Measurements from ENCODE around the gene SGCA. TPM values are rescaled to one million over a fixed set of nuclear protein-coding genes. Genes with fewer than 3 reads are reported as not detected.

SGCA gene
- total RNA-seq, 1 experiment from 2014 or later = not detected

- no peaks in the 10 kb centered on the region for H3K9me3 Mint-ChIP-seq (ENCODE audit: unreplicated experiment)
- H3K4me1 Mint-ChIP-seq (ENCODE audit: insufficient read depth, unreplicated experiment) = peaks cover 38% of the 10 kb centered on the region
- CTCF ChIA-PET = interaction anchor here (0.6 to 1.2 kb wide), 4 partner anchors 15 to 52 kb away, joined by 3 to 8 read pairs (median 4); no protein-coding TSS in a partner anchor
- H3K4me3 Mint-ChIP-seq (ENCODE audit: unreplicated experiment) = no peak overlapping the region
- TF ChIP-seq CTCF (IDR thresholded peaks at IDR 0.05; ENCODE audit: unreplicated experiment) = no peak
- peaks cover 24% of the 10 kb centered on the region for H3K36me3 Mint-ChIP-seq (ENCODE audit: insufficient read depth, unreplicated experiment)
- peak overlapping the region; percentile 89 for H3K27ac Mint-ChIP-seq (ENCODE audit: low read depth, unreplicated experiment)
- POLR2A ChIA-PET = no interaction called here
- no peak for DNase-seq (ENCODE audit: unreplicated experiment)
- intact Hi-C loops (cut with micrococcal nuclease) = no loop called here
- no TSS peak for BruUV-seq (replicated peaks)
- no peaks in the 10 kb centered on the region for H3K27me3 Mint-ChIP-seq (ENCODE audit: insufficient read depth, unreplicated experiment)
Observed at GRCh38 chr17:50146230-50146926, 19.4 kb upstream of the SGCA start.

GRCh38 chr17:50146927-50147665, 18.7 kb upstream of the SGCA start:
- Mint-ChIP-seq H3K4me1 (ENCODE audit: insufficient read depth, unreplicated experiment) (peaks cover 38% of the 10 kb centered on the region), H3K4me3 (ENCODE audit: unreplicated experiment) (peak overlapping the region; percentile 82), H3K36me3 (ENCODE audit: insufficient read depth, unreplicated experiment) (peaks cover 17% of the 10 kb centered on the region), H3K9me3 (ENCODE audit: unreplicated experiment) (no peaks in the 10 kb centered on the region), H3K27me3 (ENCODE audit: insufficient read depth, unreplicated experiment) (no peaks in the 10 kb centered on the region), H3K27ac (ENCODE audit: low read depth, unreplicated experiment) (peak overlapping the region; percentile 89)
- TF ChIP-seq CTCF (IDR thresholded peaks at IDR 0.05; ENCODE audit: unreplicated experiment) = no peak
- no peak for DNase-seq (ENCODE audit: unreplicated experiment)
- POLR2A ChIA-PET = interaction anchor here (5.7 kb wide), 1 partner anchor 31 kb away, joined by 35 read pairs; no protein-coding TSS in a partner anchor
- intact Hi-C loops (cut with micrococcal nuclease) = no loop called here
- BruUV-seq (replicated peaks) = no TSS peak
- CTCF ChIA-PET = interaction anchor here (0.7 to 1.6 kb wide), 5 partner anchors 8 to 32 kb away, joined by 3 to 12 read pairs (median 3); no protein-coding TSS in a partner anchor

- Mint-ChIP-seq H3K4me3 (ENCODE audit: unreplicated experiment) (peak overlapping the region; percentile 82), H3K36me3 (ENCODE audit: insufficient read depth, unreplicated experiment) (peaks cover 13% of the 10 kb centered on the region), H3K27ac (ENCODE audit: low read depth, unreplicated experiment) (peak overlapping the region; percentile 89), H3K4me1 (ENCODE audit: insufficient read depth, unreplicated experiment) (peaks cover 38% of the 10 kb centered on the region), H3K27me3 (ENCODE audit: insufficient read depth, unreplicated experiment) (no peaks in the 10 kb centered on the region), H3K9me3 (ENCODE audit: unreplicated experiment) (no peaks in the 10 kb centered on the region)
- BruUV-seq (replicated peaks) = no TSS peak
- ChIA-PET POLR2A (interaction anchor here (0.6 to 5.7 kb wide), 8 partner anchors 13 to 91 kb away, joined by 3 to 35 read pairs (median 5); no protein-coding TSS in a partner anchor), CTCF (interaction anchor here (1.0 to 1.6 kb wide), 9 partner anchors 9 to 55 kb away, joined by 3 to 12 read pairs (median 5); no protein-coding TSS in a partner anchor)
- no peak for TF ChIP-seq CTCF (IDR thresholded peaks at IDR 0.05; ENCODE audit: unreplicated experiment)
- no peak for DNase-seq (ENCODE audit: unreplicated experiment)
- intact Hi-C loops (cut with micrococcal nuclease) = no loop called here
Observed at GRCh38 chr17:50147841-50148225, 18.0 kb upstream of the SGCA start.
